ENCODE measurements around the gene HOXA2.

GRCh38 chr7:27102581-27103442, at the start of gene HOXA2:
- TF ChIP-seq CTCF (IDR thresholded peaks at IDR 0.05; ENCODE audit: poor library complexity): no peak
- TF ChIP-seq EZH2phosphoT487 (IDR thresholded peaks at IDR 0.05; ENCODE audit: low read depth, severe bottlenecking, unreplicated experiment): no peak

All from hepatocyte (in vitro differentiated cells).